ENCODE results near the gene U2AF1L4. TPM values are rescaled to one million over a fixed set of nuclear protein-coding genes. Genes with fewer than 3 reads are reported as not detected.

The U2AF1L4 gene
- polyA plus RNA-seq, 3 donors = 6.2 to 140 (median 8.7) TPM

DNA sequence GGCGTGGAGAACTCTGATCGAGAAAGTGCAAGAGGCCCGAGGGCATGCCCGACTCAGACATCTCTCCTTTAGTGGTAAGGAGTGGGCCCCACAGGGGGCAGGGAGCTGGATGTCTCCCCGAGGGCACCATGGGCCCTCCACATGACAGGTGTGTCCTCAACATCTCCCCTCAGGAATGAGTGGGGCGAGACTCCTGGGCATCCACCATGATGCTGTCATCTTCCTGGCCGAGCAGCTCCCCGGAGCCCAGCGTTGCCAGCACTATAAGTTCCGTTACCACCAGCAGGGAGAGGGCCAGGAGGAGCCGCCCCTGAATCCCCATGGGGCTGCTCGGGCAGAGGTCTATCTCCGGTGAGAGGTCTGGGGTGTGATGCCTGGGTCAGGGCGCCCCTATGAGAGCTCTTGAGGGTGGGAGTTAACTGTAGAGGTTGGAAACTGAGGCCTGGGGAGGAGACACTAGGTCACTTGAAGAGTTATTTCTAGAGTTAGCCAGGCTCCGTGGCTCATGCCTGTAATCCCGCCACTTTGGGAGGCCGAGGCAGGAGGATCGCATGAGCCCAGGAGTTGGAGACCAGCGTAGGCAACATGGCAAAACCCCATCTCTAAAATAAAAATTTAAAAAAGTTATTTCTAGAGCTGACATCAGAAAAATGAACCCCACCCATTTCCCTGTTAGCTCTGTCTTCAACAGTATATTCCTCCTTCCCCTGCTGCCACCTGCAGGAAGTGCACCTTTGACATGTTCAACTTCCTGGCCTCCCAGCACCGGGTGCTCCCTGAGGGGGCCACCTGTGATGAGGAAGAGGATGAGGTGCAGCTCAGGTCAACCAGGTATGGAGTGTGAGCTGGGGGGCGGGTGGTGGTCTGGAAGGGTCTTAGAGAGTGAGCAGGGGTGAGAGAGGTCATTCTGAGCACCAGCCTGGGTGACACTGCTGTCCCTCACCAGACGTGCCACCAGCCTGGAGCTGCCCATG is 8.0 kb downstream of the U2AF1L4 start:
- H3K4me2 ChIP-seq (replicated peaks; ENCODE audit: extremely low read depth, low read length, poor library complexity, severe bottlenecking) = no peak overlapping the region
- intact Hi-C loops (cut with micrococcal nuclease) = no loop called here
- no peak overlapping the region for H2AFZ ChIP-seq (ENCODE audit: insufficient read depth, low read depth, low read length, poor library complexity, severe bottlenecking)
- Mint-ChIP-seq H3K27me3 (ENCODE audit: low read depth in 3 of 3) (no peaks in the 10 kb centered on the region), H3K36me3 (peaks cover 51 to 71% of the 10 kb centered on the region in 2 donors), H3K9me3 (no peaks in the 10 kb centered on the region), H3K4me1 (peaks cover 20% of the 10 kb centered on the region), H3K27ac (peak overlapping the region in 4 of 7 donors; percentile 6 to 67 (median 32)), H3K4me3 (no peak overlapping the region)
- no peak for DNase-seq
- H3K9ac ChIP-seq (ENCODE audit: insufficient read depth, low read length, poor library complexity, severe bottlenecking) = no peak overlapping the region
- TF ChIP-seq, protein P1, sequence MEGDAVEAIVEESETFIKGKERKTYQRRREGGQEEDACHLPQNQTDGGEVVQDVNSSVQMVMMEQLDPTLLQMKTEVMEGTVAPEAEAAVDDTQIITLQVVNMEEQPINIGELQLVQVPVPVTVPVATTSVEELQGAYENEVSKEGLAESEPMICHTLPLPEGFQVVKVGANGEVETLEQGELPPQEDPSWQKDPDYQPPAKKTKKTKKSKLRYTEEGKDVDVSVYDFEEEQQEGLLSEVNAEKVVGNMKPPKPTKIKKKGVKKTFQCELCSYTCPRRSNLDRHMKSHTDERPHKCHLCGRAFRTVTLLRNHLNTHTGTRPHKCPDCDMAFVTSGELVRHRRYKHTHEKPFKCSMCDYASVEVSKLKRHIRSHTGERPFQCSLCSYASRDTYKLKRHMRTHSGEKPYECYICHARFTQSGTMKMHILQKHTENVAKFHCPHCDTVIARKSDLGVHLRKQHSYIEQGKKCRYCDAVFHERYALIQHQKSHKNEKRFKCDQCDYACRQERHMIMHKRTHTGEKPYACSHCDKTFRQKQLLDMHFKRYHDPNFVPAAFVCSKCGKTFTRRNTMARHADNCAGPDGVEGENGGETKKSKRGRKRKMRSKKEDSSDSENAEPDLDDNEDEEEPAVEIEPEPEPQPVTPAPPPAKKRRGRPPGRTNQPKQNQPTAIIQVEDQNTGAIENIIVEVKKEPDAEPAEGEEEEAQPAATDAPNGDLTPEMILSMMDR (IDR thresholded peaks at IDR 0.05) = no peak
- 88% methylated on average over 14 of the region's 22 CpGs for WGBS (ENCODE audit: insufficient coverage)
- peaks cover 20 to 29% of the 10 kb centered on the region in 2 donors for H3K4me1 ChIP-seq (ENCODE audit: control insufficient read depth in 1 of 2, insufficient read depth in 2 of 2, low read length in 2 of 2)
- peak overlapping the region in 1 of 2 donors; percentile 18 for H3K27ac ChIP-seq (ENCODE audit: low read depth in 1 of 2, low read length in 2 of 2)
- peaks cover 59 to 74% of the 10 kb centered on the region in 2 donors for H3K36me3 ChIP-seq (replicated peaks in 1 of 2; ENCODE audit: control insufficient read depth in 1 of 2, insufficient read depth in 2 of 2, low read length in 2 of 2)
- peaks cover 23% of the 10 kb centered on the region for H3K79me2 ChIP-seq (ENCODE audit: insufficient read depth, low read length)
- peaks cover 67% of the 10 kb centered on the region for H4K20me1 ChIP-seq (ENCODE audit: insufficient read depth, low read length)
- no peaks in the 10 kb centered on the region for H3K9me3 ChIP-seq (replicated peaks in 1 of 2; ENCODE audit: control insufficient read depth in 1 of 2, insufficient read depth in 1 of 2, low read length in 2 of 2)
- H3K4me3 ChIP-seq (replicated peaks in 1 of 3; ENCODE audit: low read depth in 2 of 3, low read length in 3 of 3) = no peak overlapping the region
- no peaks in the 10 kb centered on the region for H3K27me3 ChIP-seq (ENCODE audit: control insufficient read depth in 2 of 2, insufficient read depth in 2 of 2, low read length in 2 of 2)

DNA sequence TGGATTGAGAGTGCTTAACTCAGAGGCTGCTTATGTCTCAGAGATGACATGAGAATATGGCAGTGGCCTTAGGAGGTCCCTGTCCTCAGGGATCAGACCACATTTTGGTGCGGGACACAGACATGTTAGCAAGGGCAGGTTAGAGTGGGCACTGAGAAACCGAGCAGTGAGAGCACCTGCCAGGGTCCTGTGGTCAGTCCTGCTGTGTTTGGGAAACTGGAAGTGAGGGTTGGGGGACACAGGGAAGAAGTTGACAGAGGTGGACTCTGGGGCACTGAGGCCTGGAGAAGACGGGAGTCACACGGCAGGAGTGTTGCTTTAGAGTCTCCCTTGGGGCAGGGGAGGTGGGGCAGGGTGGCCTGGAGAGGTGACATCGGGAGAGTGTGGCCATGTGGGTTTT is 10.3 kb downstream of the U2AF1L4 start:
- Histone ChIP-seq H3K27me3 (ENCODE audit: control insufficient read depth in 2 of 2, insufficient read depth in 2 of 2, low read length in 2 of 2) (no peaks in the 10 kb centered on the region), H3K4me1 (ENCODE audit: control insufficient read depth in 1 of 2, insufficient read depth in 2 of 2, low read length in 2 of 2) (peaks cover 6 to 8% of the 10 kb centered on the region in 2 donors), H4K20me1 (ENCODE audit: insufficient read depth, low read length) (peaks cover 85% of the 10 kb centered on the region), H3K4me2 (replicated peaks; ENCODE audit: extremely low read depth, low read length, poor library complexity, severe bottlenecking) (no peak overlapping the region), H3K79me2 (ENCODE audit: insufficient read depth, low read length) (peaks cover 10% of the 10 kb centered on the region), H3K4me3 (replicated peaks in 1 of 3; ENCODE audit: low read depth in 2 of 3, low read length in 3 of 3) (no peak overlapping the region), H2AFZ (ENCODE audit: insufficient read depth, low read depth, low read length, poor library complexity, severe bottlenecking) (no peak overlapping the region), H3K27ac (ENCODE audit: low read depth in 1 of 2, low read length in 2 of 2) (no peak overlapping the region), H3K9me3 (replicated peaks in 1 of 2; ENCODE audit: control insufficient read depth in 1 of 2, insufficient read depth in 1 of 2, low read length in 2 of 2) (no peaks in the 10 kb centered on the region), H3K9ac (ENCODE audit: insufficient read depth, low read length, poor library complexity, severe bottlenecking) (no peak overlapping the region), H3K36me3 (replicated peaks in 1 of 2; ENCODE audit: control insufficient read depth in 1 of 2, insufficient read depth in 2 of 2, low read length in 2 of 2) (peaks cover 82 to 97% of the 10 kb centered on the region in 2 donors)
- Mint-ChIP-seq H3K9me3 (no peaks in the 10 kb centered on the region), H3K27ac (peak overlapping the region in 1 of 7 donors; percentile 10), H3K27me3 (ENCODE audit: low read depth in 3 of 3) (peaks cover 0 to 1% (median 0%) of the 10 kb centered on the region in 3 donors), H3K4me3 (no peak overlapping the region), H3K4me1 (peaks cover 7% of the 10 kb centered on the region), H3K36me3 (peaks cover 70 to 93% of the 10 kb centered on the region in 2 donors)
- intact Hi-C loops (cut with micrococcal nuclease) = no loop called here
- 93% methylated on average over 4 of the region's 5 CpGs for WGBS (ENCODE audit: insufficient coverage)
- no peak for DNase-seq
- TF ChIP-seq, protein P1 (IDR thresholded peaks at IDR 0.05) = no peak

Data from CD14-positive monocyte (primary cell).